Mesenteric fat pad (tissue), 1 donor: Measurements from ENCODE around the gene F8. TPM values are rescaled to one million over a fixed set of nuclear protein-coding genes. Genes with fewer than 3 reads are reported as not detected.
A peak's percentile ranks its signal among the peaks of the same experiment; 100 is the strongest.
"Not testable (repeated sequence)": the region's sequence is repeated elsewhere in the genome, so short reads cannot be mapped to it uniquely, and the experiment has no call there.

ENCODE experiments used
- DNase-seq: peaks from one replicate; pipeline ENCODE4 v3.0.0-alpha.2; 2020; ENCODE audit warnings: low spot score
- total RNA-seq: library from RNA; stranded (reverse); fragmentation: NEBNext Ultra II Directional; extraction: Animal tissue kit (Norgen Biotek cat#: 25700); gene quantifications from one replicate; pipeline ENCODE4 v1.2.1, GENCODE V29; 2021
- donor health status: DM: yes; HTN: yes; CAD: no.

F8 gene
- total RNA-seq, 1 donor from 2014 or later: 43.5 TPM

GRCh38 chrX:155031657-155032056 lies 9.1 kb upstream of the F8 start:
- DNase-seq: no peak

GRCh38 chrX:155028877-155029291 lies 6.4 kb upstream of the F8 start:
- no peak for DNase-seq

- no peak for DNase-seq
Measured at GRCh38 chrX:155028129-155028528, 5.6 kb upstream of the F8 start.

GRCh38 chrX:155027509-155028066 lies 5.1 kb upstream of the F8 start:
- DNase-seq: no peak

- peak; percentile 96 for DNase-seq
Measured at GRCh38 chrX:155026727-155027508, 4.4 kb upstream of the F8 start, which contains the start of gene FUNDC2. TSS of gene FUNDC2 (plus strand) at chrX:155026844. CDS start at chrX:155026939, 95 bp downstream.

GRCh38 chrX:155026420-155026726 lies 3.9 kb upstream of the F8 start:
- DNase-seq: no peak

GRCh38 chrX:155023907-155024833 lies 1.6 kb upstream of the F8 start:
- no peak for DNase-seq

- no peak for DNase-seq
Measured at GRCh38 chrX:155020591-155020990, 1.9 kb downstream of the F8 start.

- DNase-seq: no peak
Measured at GRCh38 chrX:155009994-155010472, 12.5 kb downstream of the F8 start.

GRCh38 chrX:155008578-155008977 lies 13.9 kb downstream of the F8 start:
- DNase-seq: not testable (repeated sequence)

GRCh38 chrX:155006913-155007671 lies 15.4 kb downstream of the F8 start:
- not testable (repeated sequence) for DNase-seq

- DNase-seq: not testable (repeated sequence)
Measured at GRCh38 chrX:155006379-155006778, 16.1 kb downstream of the F8 start.

- DNase-seq: no peak
Measured at GRCh38 chrX:155005190-155005589, 17.3 kb downstream of the F8 start.

GRCh38 chrX:155001873-155002272 lies 20.6 kb downstream of the F8 start:
- no peak for DNase-seq

- no peak for DNase-seq
Measured at GRCh38 chrX:155000841-155001240, 21.7 kb downstream of the F8 start.

- DNase-seq: no peak
Measured at GRCh38 chrX:154998204-154998880, 24.2 kb downstream of the F8 start.

GRCh38 chrX:154991476-154991875 lies 31.0 kb downstream of the F8 start:
- DNase-seq: no peak

- DNase-seq: no peak
Measured at GRCh38 chrX:154991039-154991438, 31.5 kb downstream of the F8 start.

- DNase-seq: no peak
Measured at GRCh38 chrX:154990496-154990895, 32.0 kb downstream of the F8 start.

- DNase-seq: no peak
Measured at GRCh38 chrX:154988719-154989118, 33.8 kb downstream of the F8 start.
